ENCODE results near the gene KIF5C. TPM values are rescaled to one million over a fixed set of nuclear protein-coding genes. Genes with fewer than 3 reads are reported as not detected.
A peak's percentile ranks its signal among the peaks of the same experiment; 100 is the strongest.

KIF5C gene
- total and polyA plus RNA-seq, 2 experiments from 2014 or later = 45.0 to 49.1 TPM

DNA sequence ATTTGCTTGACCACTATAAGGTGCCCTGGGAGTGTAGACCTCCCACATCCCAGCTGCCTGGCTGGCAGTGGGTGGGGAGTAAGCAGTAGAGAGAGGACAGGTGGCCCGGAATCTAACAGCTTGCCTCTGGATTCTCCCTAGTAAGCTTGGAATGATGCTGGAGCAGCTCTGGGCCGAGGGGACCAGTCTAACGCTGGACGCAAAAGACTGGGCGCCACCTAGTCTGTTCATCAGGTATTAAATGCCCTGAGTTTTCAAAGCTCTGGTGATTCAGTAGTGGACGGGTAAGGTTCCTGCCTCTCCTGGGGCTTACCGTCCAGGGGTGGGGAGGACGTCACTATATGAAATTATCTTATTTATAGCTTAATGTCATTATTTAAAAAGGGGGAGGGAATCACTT lies 162.8 kb downstream of the KIF5C start:
- Mint-ChIP-seq H3K4me3 (peak overlapping the region; percentile 78), H3K27me3 (ENCODE audit: insufficient read depth, low read depth, poor library complexity) (peaks cover 21% of the 10 kb centered on the region), H3K9me3 (no peaks in the 10 kb centered on the region; the same call in 2 of the 3 replicates), H3K27ac (no peak overlapping the region), H3K36me3 (ENCODE audit: low read depth) (no peaks in the 10 kb centered on the region), H3K4me1 (peaks cover 15% of the 10 kb centered on the region; the same call in 2 of the 3 replicates)
- no peak overlapping the region for H3K27ac ChIP-seq (ENCODE audit: low read depth)
- H3K9me2 ChIP-seq (ENCODE audit: insufficient read depth) = no peaks in the 10 kb centered on the region
- H3K4me2 ChIP-seq = peak overlapping the region; percentile 87
- ATAC-seq (peak; percentile 60), DNase-seq (ENCODE audit: low spot score) (peak; percentile 76)
- TF ChIP-seq STAT1 (IDR thresholded peaks at IDR 0.05; ENCODE audit: unreplicated experiment) = no peak
- TF ChIP-seq EZH2 (IDR thresholded peaks at IDR 0.05; ENCODE audit: low read depth, unreplicated experiment) = no peak
- TF ChIP-seq, protein P1, sequence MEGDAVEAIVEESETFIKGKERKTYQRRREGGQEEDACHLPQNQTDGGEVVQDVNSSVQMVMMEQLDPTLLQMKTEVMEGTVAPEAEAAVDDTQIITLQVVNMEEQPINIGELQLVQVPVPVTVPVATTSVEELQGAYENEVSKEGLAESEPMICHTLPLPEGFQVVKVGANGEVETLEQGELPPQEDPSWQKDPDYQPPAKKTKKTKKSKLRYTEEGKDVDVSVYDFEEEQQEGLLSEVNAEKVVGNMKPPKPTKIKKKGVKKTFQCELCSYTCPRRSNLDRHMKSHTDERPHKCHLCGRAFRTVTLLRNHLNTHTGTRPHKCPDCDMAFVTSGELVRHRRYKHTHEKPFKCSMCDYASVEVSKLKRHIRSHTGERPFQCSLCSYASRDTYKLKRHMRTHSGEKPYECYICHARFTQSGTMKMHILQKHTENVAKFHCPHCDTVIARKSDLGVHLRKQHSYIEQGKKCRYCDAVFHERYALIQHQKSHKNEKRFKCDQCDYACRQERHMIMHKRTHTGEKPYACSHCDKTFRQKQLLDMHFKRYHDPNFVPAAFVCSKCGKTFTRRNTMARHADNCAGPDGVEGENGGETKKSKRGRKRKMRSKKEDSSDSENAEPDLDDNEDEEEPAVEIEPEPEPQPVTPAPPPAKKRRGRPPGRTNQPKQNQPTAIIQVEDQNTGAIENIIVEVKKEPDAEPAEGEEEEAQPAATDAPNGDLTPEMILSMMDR (conservative IDR thresholded peaks at IDR 0.05; ENCODE audit: low read depth in 2 of 2) = peak; percentile 41 to 64
- no peak for TF ChIP-seq POLR2AphosphoS5 (IDR thresholded peaks at IDR 0.05; ENCODE audit: low read depth)
- TF ChIP-seq ZNF331 (CRISPR knock-in tag; IDR thresholded peaks at IDR 0.05; ENCODE audit: low read depth) = no peak
- H3K79me2 ChIP-seq (replicated peaks; ENCODE audit: insufficient read depth) = no peaks in the 10 kb centered on the region
- no peaks in the 10 kb centered on the region for H3F3A ChIP-seq (replicated peaks; ENCODE audit: low read depth)
- peaks cover 4% of the 10 kb centered on the region; the same call in 1 of the 2 replicates for H4K20me1 ChIP-seq (replicated peaks; ENCODE audit: insufficient read depth)
- H3K4me3 ChIP-seq = peak overlapping the region; percentile 68
- no peaks in the 10 kb centered on the region; the same call in 1 of the 2 replicates for H3K4me1 ChIP-seq (ENCODE audit: insufficient read depth)
- peak overlapping the region; percentile 94 for H2AFZ ChIP-seq
- no peaks in the 10 kb centered on the region for H3K36me3 ChIP-seq (ENCODE audit: insufficient read depth)
- H3K27me3 ChIP-seq (ENCODE audit: insufficient read depth) = peaks cover 29% of the 10 kb centered on the region

DNA sequence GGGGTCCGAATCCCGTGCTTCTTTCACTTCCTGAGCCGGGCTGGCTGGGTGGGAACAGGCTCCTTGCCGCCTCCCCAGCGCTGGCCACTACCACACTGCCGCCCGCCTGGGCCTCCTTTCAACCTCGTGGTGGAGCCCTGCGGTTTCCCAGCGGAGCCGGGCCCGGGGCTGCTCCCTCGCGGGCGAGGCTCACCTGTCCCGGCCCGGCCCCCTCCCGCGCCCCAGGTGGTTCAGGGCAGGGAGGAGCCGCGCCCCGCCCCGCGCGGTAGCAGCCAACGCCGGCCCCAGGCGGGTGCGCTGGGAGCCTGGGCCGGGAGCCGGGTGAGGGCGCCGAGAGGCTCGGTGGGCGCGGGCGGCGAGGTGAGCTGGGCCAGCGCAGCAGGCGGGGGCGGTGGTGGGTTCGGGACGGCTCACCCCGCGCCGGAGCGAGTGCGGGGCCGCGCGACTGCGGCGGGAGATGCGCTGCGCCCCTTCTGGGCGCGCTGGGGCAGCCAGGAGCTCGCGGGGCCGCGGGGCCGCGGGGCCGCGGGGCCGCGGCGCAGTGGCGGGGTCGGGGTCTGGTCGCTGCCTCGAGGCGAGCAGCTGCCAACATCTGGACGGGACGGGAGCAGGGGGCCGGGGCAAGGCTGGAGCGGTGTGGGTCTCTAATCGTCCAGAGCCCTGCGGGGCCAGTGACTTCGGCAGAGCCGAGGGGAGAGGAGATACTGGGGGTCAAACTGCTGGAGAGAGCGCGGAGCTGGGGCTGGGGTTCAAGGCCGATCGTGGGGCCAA lies 163.6 kb downstream of the KIF5C start, which contains the start of gene LYPD6B:
LYPD6B (plus strand) TSS at position 258 of the 771 bp plus-strand sequence. CDS start 92,250 bp downstream, outside the sequence.
- DNase-seq (ENCODE audit: low spot score) = peak; percentile 79
- peaks cover 19% of the 10 kb centered on the region for H3K27me3 Mint-ChIP-seq (ENCODE audit: insufficient read depth, low read depth, poor library complexity)
- peak within 1 kb of the TSS; percentile 87 for H3K4me2 ChIP-seq
- peak within 1 kb of the TSS; percentile 68 for H3K4me3 ChIP-seq
- H3K4me1 ChIP-seq (ENCODE audit: insufficient read depth) = no peaks in the 10 kb centered on the region; the same call in 1 of the 2 replicates
- no peaks in the 10 kb centered on the region; the same call in 2 of the 3 replicates for H3K9me3 Mint-ChIP-seq
- TF ChIP-seq ZNF114 (CRISPR knock-in tag; IDR thresholded peaks at IDR 0.05) = no peak
- TF ChIP-seq, protein P1 (conservative IDR thresholded peaks at IDR 0.05; ENCODE audit: low read depth in 2 of 2) = peak in 1 of 2 experiments; percentile 39; a peak in 2 of 4 replicates
- no peaks in the 10 kb centered on the region for H3K9me2 ChIP-seq (ENCODE audit: insufficient read depth)
- H3K36me3 Mint-ChIP-seq (ENCODE audit: low read depth) = no peaks in the 10 kb centered on the region
- H3K4me3 Mint-ChIP-seq = peak within 1 kb of the TSS; percentile 78
- no peaks in the 10 kb centered on the region for H3K36me3 ChIP-seq (ENCODE audit: insufficient read depth)
- peaks cover 29% of the 10 kb centered on the region for H3K27me3 ChIP-seq (ENCODE audit: insufficient read depth)
- H2AFZ ChIP-seq = peak within 1 kb of the TSS; percentile 94
- H3K27ac ChIP-seq (ENCODE audit: low read depth) = no peak within 1 kb of the TSS
- peaks cover 4% of the 10 kb centered on the region; the same call in 1 of the 2 replicates for H4K20me1 ChIP-seq (replicated peaks; ENCODE audit: insufficient read depth)
- H3F3A ChIP-seq (replicated peaks; ENCODE audit: low read depth) = no peaks in the 10 kb centered on the region
- H3K4me1 Mint-ChIP-seq = peaks cover 10% of the 10 kb centered on the region; the same call in 2 of the 3 replicates
- peak; percentile 78 for ATAC-seq
- H3K79me2 ChIP-seq (replicated peaks; ENCODE audit: insufficient read depth) = no peaks in the 10 kb centered on the region
- H3K27ac Mint-ChIP-seq = no peak within 1 kb of the TSS

Data from GM23338 (cell line).